ENCODE results near the gene CYP19A1. TPM values are rescaled to one million over a fixed set of nuclear protein-coding genes. Genes with fewer than 3 reads are reported as not detected.

CYP19A1 gene
- not detected in 2 replicates for total RNA-seq (2014; rRNA removed; shearing (Covaris generic))
- polyA plus RNA-seq (2015; cell fraction: cytosol; rRNA removed): not detected in 2 replicates
- not detected in 2 replicates for polyA plus RNA-seq (2015; cell fraction: nucleus; rRNA removed)

- no peak for DNase-seq (ENCODE audit: low read depth)
Observed at GRCh38 chr15:51338496-51338895, at the start of gene CYP19A1. CYP19A1 (minus strand) TSS chr15:51338596; CDS start chr15:51242912, 95,684 bp downstream.

DNA sequence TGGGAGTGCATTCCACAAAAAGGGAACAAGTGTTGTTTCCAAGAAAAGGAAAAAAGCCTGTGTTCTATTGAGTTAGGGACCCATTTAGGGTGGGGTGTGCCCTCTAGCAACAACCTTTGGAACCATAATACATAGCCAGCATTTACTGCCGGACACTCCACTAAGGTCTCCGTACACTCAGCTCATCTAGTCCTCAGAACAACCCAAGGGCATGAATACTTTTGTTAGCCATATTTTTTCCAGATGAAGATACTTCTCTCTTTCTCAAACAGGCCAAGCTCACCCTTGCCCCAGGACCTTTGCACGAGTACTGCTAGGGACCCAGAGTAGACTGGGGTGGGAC lies 49.3 kb upstream of the CYP19A1 start:
- no peak for DNase-seq (ENCODE audit: low read depth)

GRCh38 chr15:51386960-51387698 lies 48.7 kb upstream of the CYP19A1 start:
- DNase-seq (ENCODE audit: low read depth): no peak

GRCh38 chr15:51386486-51386885 lies 48.1 kb upstream of the CYP19A1 start:
- no peak for DNase-seq (ENCODE audit: low read depth)

DNA sequence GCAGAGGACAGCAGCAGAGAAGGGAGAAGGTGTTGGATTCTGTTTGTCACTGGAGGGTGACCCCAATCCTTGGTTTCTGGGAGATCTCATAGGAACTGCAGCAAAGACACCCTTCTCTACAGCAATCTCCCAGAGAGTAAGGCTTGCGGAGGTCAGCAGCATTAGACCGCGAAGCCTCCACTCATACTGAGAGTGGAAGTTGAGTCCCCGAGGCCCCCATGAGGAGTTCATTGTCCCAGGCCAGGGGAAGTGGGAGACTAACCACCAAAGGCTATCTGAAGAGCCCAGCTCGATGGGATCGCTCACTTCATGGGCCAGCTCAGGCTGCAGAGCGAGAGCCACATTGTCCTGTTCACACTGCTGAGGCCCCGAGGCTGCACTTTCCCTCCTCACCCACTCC lies 47.6 kb upstream of the CYP19A1 start:
- no peak for DNase-seq (ENCODE audit: low read depth)

DNA sequence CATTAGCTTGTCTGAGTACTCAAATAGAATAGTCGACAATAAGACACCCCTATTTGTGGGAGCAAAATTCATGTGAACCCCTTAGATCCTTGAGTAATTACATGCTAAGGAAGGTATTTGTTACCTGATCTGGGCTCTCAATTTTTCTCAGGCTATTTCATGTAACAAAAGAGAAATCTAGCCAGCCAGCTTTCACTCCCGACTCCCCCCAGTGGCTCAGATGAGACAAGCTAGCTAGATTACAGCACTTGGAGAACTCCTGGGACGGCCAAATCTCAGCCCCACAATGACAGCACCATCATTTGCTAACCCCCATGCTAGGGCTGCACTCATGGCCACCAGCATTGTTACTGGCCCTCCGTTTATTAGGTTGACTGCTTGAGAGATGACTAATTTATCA lies 44.4 kb upstream of the CYP19A1 start:
- peak; percentile 36 for DNase-seq (ENCODE audit: low read depth)

DNA sequence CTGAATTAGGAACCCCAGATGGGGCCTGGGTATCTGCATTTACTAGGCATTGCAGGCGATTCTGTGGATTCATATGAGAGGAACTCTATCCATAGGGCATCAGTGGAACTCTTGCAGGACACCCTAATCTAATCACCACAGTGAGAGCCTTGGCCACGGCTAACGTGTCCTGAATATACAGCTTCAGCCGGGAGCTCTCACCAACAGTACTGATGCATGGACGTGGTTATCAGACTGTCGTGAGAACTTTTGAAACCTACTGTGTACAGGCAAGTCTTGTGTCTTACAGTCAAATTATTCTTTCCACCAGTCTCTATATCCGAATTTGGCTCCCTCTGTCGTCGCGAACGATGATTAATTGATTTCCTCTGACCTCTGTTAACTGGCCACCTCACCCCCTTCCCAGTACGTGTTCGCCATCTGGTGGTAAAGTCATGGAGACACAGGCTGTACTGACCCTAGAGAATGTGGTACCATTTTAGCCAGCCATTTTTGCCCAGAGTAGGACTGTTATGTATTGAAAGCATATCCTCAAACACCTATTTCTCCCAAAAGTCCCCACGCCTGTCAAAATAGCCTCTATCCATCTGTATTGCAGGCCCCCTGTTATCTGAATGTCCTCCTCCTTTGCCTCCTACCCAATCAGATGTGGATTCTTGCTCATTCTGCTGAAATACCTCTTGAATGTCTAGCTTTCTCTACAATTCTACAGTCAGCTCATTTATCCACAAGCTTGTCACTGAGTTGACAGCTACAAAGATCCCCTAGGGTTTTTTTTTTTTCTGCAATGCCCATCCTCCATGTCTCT lies 42.8 kb upstream of the CYP19A1 start:
- DNase-seq (ENCODE audit: low read depth): peak; percentile 67

DNA sequence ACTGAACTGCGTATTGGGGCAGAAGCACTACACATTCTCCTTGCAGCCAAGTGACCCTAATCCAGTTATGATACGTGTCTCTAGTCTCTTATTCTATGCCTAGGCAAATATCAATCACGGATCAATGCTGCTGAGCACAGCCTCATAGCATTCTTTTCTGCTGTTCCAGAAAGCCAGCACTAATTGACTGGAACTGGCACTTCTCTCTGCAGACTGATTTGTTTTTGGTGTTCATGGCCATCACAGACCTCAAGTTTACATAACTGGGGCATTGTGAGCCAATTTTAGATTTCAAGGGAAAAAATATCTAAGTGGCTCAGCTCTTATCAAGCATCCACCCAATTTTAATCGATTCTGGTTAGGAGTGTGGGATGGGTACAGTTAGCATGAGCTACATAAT lies 41.0 kb upstream of the CYP19A1 start:
- DNase-seq (ENCODE audit: low read depth): no peak

DNA sequence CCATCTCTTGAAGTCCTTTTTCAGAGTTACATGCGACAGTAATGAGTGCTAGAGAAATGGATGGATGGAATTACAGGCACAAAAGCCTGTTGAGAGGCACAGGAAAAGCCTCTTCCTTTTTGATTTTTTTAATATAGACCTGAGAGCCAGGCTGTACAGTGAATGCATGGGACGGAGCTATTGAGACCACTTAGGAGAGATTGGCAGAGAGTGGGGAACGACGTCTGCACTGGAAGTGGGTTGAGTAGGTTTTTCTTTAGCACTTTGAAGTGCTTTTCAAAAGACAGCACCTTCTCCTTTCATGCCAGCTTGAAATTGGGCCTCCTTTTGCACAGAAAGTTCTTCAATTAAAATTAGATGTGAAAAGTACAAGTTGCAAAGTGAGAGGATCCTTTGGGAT lies 40.0 kb upstream of the CYP19A1 start:
- no peak for DNase-seq (ENCODE audit: low read depth)

DNA sequence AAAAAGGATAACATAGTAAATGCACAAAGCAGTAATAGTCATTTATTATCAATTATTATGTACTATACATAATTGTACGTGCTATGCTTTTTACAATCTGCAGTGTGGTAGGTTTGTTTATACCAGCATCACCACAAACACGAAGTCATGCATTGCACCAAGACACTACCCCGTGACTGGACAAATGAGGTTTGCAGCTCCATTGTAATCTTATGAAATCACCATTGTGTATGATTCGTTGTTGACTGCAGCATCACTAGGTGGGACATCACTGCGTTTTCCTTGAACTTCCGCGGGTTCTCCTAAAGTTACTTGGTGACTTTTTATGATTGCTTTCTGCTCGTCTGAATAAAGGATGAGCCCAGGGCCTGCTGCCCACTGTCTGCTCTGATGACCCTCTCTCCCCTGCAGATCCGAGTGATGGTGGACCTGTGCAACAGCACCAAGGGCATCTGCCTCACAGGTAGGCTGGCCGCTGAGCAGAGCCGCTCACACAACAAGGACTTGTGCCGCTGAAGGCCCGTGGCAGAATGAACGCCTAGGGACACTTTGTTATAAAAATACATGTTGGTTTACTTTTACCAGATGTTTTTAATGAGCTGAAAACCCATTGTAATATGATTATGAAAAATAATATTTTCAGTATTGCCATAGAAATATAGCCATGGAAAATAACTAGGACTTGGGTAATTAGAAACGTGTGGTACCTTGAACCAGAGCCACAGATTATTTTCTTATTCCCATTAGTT lies 38.8 kb upstream of the CYP19A1 start:
- DNase-seq (ENCODE audit: low read depth): no peak

DNA sequence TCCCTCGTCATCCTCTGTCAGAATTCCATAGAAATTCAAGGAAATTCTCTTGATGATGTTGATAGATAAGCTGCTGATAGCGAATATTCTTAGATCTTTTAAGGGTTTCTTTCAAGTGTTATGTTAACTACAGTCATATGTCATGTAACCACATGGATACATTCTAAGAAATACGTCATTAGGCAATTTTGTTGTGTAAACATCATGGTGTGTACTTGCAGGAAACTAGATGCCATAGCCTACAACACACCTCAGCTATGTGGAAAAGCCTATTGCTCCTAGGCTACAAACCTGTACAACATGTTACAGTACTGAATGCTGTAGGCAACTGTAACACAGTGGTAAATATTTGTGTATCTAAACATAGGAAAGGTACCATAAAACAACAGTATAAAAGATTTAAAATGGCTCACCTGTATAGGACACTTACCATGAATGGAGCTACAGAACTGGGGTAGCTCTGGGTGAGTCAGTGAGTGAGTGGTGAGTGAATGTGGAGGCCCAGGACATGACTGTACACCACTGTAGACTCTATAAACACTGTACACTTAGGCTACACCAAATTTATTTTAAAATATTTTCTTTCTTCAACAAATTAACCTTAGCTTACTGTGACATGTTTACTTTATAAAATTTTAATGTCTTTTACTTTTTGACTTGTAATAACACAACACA lies 37.7 kb upstream of the CYP19A1 start:
- DNase-seq (ENCODE audit: low read depth): peak; percentile 64

DNA sequence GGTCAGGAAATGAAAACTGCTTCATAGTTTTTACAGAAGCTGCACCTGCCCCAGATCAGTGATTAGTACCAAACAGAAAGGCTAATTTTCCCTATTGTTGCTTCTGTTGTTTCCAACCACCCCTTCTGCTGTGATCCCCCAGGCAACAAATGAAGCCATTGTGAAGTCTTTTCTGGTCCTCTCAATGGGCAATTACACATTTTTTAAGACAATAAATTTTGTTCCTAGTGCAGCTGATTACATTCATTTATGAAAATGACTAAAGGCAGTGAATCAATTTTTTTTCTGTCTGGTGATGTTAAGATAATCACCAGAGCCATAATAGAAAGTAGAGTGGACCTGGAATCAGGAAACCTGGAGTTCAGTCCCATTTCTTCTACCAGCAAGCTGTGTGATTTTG lies 35.7 kb upstream of the CYP19A1 start:
- no peak for DNase-seq (ENCODE audit: low read depth)

- no peak for DNase-seq (ENCODE audit: low read depth)
Observed at GRCh38 chr15:51371266-51371665, 32.9 kb upstream of the CYP19A1 start.

GRCh38 chr15:51369451-51369761 lies 31.0 kb upstream of the CYP19A1 start:
- DNase-seq (ENCODE audit: low read depth): no peak

DNA sequence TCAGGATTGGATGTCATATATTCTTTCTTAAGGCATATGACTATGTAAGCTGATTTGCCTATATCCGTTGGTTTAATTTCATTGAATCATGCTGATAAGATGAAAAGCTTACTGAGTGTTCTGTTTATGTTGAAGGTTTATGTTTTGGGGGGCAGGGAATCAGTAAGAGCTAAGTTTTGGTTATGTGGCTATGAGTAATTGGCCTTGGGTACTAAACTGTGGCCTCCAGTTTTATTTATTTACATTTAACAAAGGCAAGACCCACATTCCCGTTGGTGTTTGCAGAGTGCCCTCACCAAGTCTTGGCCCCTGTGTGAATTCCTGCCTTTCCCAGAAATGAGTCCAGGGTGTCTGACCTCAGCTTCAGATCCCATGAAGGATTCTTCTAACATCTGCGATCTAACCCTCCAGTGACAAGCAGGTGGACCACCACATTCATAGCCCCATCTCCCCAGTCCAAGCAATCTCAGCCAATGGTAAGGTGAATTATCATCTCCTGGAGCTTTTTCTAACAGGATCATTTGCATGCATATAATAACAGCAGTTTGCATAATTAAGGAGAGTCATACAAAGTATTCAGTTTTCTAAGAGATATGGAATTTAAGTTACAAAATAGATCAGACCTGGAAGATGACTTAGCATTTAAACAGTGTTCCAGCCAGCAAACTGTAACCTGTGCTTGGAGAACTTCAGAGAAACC lies 30.5 kb upstream of the CYP19A1 start:
- peak; percentile 64 for DNase-seq (ENCODE audit: low read depth)

GRCh38 chr15:51368307-51368706 lies 29.9 kb upstream of the CYP19A1 start:
- DNase-seq (ENCODE audit: low read depth): no peak

- DNase-seq (ENCODE audit: low read depth): no peak
Observed at GRCh38 chr15:51367322-51367976, 29.1 kb upstream of the CYP19A1 start.

DNA sequence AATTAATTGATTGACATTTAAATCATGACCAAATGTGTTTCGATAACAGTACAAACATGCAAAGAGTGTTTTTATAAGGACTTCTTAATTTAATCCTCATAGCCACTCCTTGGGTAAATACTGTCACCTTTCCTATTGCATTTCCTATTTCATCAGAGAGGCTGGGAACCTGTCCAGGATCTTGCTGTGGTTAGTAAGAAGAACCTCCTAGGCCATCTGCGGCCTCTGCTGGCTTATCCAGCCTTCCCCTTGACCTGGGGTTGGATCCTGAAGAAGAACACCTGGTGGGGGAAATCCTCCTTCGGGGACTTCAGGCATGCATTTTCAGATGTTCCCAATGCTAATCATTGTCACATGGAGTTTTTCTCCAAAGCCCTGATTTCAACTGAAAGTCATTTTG lies 28.5 kb upstream of the CYP19A1 start:
- DNase-seq (ENCODE audit: low read depth): peak; percentile 25

DNA sequence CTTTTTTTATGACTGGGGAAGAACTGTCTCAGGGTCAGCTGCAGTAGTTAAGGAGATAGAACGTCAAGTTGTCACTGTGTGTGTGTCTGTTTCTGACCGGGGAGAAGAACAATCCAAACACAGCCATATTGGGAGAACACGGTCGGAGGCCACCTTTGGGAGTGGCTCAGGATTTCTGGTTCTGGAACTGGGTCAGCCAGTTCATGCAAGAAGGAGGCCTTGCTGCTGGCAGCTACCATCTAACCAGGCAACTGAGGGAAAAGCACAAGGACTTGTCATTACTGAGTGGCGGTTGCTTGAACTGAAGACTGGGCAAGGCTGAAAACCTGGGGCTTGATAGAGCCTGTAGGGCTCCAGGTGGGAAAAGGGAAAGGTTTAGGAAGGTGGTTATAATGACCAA lies 27.7 kb upstream of the CYP19A1 start:
- no peak for DNase-seq (ENCODE audit: low read depth)

- DNase-seq (ENCODE audit: low read depth): no peak
Observed at GRCh38 chr15:51365417-51365816, 27.0 kb upstream of the CYP19A1 start.

Data from HT1080 (cell line).